WERI-Rb-1 (cell line): ENCODE results near the gene CMTM2.

Experiments used
- DNase-seq: peaks from one replicate; pipeline ENCODE4 v3.0.0-alpha.2; 2020
- H3K27ac ChIP-seq: fragments of 250-450 bp; sonication (Bioruptor Pico); 2 replicates; pipeline ENCODE4 v1.5.1; 2020; ENCODE audit warnings: mild to moderate bottlenecking, moderate library complexity
- H3K27me3 ChIP-seq: fragments of 250-450 bp; sonication (Bioruptor Pico); 2 replicates; pipeline ENCODE4 v1.5.1; 2021; ENCODE audit warnings: mild to moderate bottlenecking, low read depth, moderate library complexity; ENCODE audit not compliant: insufficient read depth, severe bottlenecking
- H3K36me3 ChIP-seq: fragments of 250-450 bp; sonication (Bioruptor Pico); 2 replicates; pipeline ENCODE4 v1.5.1; 2020; ENCODE audit warnings: mild to moderate bottlenecking, moderate library complexity
- H3K4me3 ChIP-seq: 2 replicates; pipeline ENCODE4 v1.5.1; 2011; ENCODE audit warnings: low read depth, mild to moderate bottlenecking, control low read depth, low read length
- H3K9me3 ChIP-seq: fragments of 250-450 bp; sonication (Bioruptor Pico); 2 replicates; pipeline ENCODE4 v1.5.1; 2021; ENCODE audit warnings: mild to moderate bottlenecking, moderate library complexity; ENCODE audit not compliant: severe bottlenecking
- CTCF ChIP-seq: IDR thresholded peaks from 2 replicates; pipeline ENCODE4 v1.5.1; 2011; ENCODE audit warnings: low read depth, mild to moderate bottlenecking, control low read depth, inconsistent platforms, low read length

Gene CMTM2

GRCh38 chr16:66538910-66539309 is 40.4 kb upstream of the CMTM2 start:
- Histone ChIP-seq H3K27me3 (no peaks in the 10 kb centered on the region), H3K4me3 (no peak overlapping the region), H3K36me3 (no peaks in the 10 kb centered on the region), H3K9me3 (no peaks in the 10 kb centered on the region), H3K27ac (no peak overlapping the region)
- DNase-seq, result no peak
- no peak for TF ChIP-seq CTCF

GRCh38 chr16:66539623-66540469 is 39.4 kb upstream of the CMTM2 start:
- Histone ChIP-seq H3K27ac (no peak overlapping the region), H3K4me3 (no peak overlapping the region), H3K27me3 (no peaks in the 10 kb centered on the region), H3K36me3 (no peaks in the 10 kb centered on the region), H3K9me3 (no peaks in the 10 kb centered on the region)
- DNase-seq, result no peak
- no peak for TF ChIP-seq CTCF

GRCh38 chr16:66541388-66542355 is 37.6 kb upstream of the CMTM2 start:
- Histone ChIP-seq H3K9me3 (no peaks in the 10 kb centered on the region), H3K27me3 (no peaks in the 10 kb centered on the region), H3K36me3 (no peaks in the 10 kb centered on the region), H3K27ac (no peak overlapping the region), H3K4me3 (no peak overlapping the region)
- DNase-seq, result no peak
- TF ChIP-seq CTCF, result no peak

GRCh38 chr16:66542396-66542795 is 36.9 kb upstream of the CMTM2 start:
- Histone ChIP-seq H3K4me3 (no peak overlapping the region), H3K36me3 (no peaks in the 10 kb centered on the region), H3K27ac (no peak overlapping the region), H3K27me3 (no peaks in the 10 kb centered on the region), H3K9me3 (no peaks in the 10 kb centered on the region)
- no peak for DNase-seq
- TF ChIP-seq CTCF, result no peak

GRCh38 chr16:66543541-66543940 is 35.7 kb upstream of the CMTM2 start:
- Histone ChIP-seq H3K4me3 (no peak overlapping the region), H3K9me3 (no peaks in the 10 kb centered on the region), H3K27ac (no peak overlapping the region), H3K27me3 (no peaks in the 10 kb centered on the region), H3K36me3 (no peaks in the 10 kb centered on the region)
- TF ChIP-seq CTCF, result no peak
- no peak for DNase-seq
